DMS 273 treated with DMSO at 0.1 percent for 48 hours (cell line): ENCODE results near the gene PPM1D.
"Not testable (repeated sequence)": the region's sequence is repeated elsewhere in the genome, so short reads cannot be mapped to it uniquely, and the experiment has no call there.

Experiments used
- DNase-seq: peaks from one replicate; lab custom pipeline; 2025; lab: John Stamatoyannopoulos, UW

Gene PPM1D

DNA sequence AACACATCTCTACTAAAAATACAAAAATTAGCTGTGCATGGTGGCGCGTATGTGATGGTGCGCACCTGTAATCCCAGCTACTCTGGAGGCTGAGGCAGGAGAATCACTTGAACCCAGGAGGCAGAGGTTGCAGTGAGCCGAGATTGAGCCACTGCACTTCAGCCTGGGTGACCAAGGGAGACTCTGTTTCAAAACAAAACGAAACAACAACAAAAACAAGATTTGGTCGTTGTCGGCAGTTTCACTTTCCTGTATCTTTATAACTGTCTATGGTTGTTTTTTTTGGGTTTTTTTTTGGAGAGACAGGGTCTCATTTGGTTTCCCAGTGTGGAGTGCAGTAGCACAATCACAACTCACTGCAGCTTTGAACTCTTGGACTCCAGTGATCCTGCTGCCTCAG is 68.7 kb downstream of the PPM1D start:
- not testable (repeated sequence) for DNase-seq

DNA sequence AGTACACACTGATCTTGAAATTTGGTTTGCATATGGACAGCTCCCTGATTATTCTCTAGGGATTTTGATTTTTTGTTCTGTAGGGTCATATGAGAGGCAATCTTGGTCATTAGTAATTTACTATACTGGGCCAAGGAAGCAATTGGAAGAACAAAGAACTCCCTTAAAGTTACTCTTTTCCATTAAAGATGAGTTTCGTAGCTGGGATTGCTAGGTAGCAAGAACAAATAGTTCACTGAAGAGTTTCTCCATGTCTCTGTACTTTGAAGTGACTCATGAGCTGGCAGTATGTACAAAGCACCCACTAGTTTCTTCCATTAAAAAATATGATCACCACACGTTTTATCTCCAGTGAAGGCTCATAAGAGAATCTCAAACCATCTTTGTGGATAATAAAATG is 71.5 kb downstream of the PPM1D start:
- DNase-seq: no peak

DNA sequence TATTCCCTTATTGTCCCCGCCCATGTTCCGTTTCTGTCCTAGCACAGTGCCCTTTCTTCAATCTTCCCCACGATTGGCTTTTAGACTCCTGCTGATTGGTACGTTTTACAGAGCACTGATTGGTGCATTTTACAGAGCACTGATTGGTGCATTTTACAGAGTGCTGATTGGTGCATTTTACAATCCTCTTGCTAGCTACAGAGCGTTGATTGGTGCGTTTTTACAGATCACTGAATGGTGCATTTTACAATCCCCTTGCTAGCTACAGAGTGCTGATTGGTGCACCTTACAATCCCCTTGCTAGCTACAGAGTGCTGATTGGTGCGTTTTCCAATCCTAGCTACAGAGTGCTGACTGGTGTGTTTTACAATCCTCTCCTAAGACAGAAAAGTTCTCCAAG is 74.6 kb downstream of the PPM1D start:
- DNase-seq: not testable (repeated sequence)

DNA sequence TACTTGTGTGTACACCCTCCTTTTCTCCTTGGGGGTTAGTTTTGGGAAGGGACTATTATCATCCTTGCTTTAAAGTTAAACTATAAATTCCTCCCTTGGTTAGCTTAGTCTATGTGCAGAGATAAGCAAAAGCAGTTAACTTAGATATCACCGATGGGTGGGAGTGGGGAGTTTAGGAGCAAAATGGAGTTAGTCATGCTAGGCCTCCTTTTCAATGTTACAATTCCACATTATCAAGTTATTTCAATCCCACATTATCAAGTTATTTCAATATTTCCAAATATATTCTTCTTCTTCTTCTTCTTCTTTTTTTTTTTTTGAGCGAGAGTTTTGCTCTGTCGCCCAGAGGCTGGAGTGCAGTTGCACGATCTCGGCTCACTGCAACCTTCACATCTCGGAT is 76.0 kb downstream of the PPM1D start:
- DNase-seq: no peak

DNA sequence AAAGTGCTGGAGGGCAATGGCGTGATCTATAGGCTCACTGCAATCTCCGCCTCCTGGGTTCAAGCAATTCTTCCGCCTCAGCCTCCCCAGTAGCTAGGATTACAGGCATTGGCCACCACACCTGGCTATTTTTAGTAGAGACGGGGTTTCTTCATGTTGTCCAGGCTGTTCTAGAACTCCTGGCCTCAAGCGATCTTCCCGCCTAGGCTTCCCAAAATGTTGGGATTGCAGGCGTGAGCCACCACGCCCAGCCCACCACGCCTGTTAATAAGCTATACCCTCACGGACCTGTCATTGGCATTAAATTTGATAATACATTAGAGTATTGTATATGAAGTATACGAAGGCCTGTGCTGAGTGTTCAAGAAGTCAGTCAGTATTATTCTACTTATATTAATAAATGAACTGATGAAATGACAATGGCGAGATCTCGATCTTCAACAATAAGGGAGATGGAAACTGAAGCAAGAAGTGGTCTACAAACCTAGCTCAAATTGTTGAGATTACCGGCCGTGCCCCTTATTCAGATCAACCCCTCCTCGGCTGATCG is 76.8 kb downstream of the PPM1D start:
- DNase-seq: no peak

DNA sequence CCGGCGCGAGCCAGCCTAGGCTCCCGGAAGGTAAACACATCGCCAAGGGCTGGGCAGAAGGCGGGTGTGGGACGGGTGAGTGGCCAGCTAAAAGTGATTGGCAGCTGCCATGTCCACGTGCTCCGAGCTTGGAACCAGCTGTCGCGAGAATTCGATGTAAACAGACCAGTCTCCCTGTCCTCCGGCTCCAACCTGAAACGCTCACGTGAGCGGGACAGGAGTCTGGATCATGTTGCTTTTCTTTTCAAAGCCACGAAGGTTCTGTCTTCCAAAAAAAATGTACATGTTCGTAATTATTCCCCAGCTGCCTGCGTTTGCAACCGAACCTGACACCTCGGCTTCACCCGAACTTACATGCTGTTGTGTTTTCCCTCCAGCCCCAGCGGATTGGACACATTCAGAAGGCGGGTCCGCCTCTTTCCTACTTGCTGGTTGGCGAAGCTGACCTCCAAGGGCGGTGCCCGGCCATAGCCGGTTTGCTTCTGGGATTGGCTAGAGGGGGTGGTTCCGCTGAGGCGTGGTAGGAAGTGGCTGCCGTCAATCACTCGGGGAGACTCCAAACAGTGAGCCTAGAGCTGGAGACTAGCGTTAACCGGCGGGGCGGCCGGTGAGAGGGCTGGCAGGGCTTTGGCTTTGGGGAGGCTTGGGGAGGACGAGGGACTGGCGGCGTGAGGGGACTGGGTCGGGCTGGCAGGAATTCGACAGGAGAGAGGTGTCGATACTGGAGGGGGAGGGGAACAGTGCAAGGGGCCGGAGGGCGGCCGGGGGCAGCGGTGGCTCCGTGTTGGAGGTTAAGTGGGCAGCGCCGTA is 77.5 kb downstream of the PPM1D start, which contains the start of gene BCAS3:
Gene BCAS3, plus strand, starts transcription at position 544 of the 810 bp plus-strand sequence.
- DNase-seq: peak; percentile 97

DNA sequence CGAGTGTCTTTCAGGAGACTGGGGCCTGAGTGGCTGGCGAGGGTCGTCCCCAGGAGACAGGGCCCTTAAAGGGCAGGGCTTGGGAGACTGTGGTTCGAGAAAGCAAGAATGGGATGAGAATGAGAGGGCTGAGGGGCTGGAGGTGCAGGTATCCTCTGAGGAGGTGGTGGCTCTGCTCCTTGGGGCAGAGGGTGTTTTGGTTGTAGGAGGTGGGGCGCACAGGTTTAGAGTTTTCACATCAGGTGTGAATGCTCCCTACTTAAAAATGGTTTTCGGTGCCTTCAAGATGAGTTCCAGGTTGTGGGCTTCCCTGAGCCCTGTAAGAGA is 78.1 kb downstream of the PPM1D start:
- DNase-seq: no peak

DNA sequence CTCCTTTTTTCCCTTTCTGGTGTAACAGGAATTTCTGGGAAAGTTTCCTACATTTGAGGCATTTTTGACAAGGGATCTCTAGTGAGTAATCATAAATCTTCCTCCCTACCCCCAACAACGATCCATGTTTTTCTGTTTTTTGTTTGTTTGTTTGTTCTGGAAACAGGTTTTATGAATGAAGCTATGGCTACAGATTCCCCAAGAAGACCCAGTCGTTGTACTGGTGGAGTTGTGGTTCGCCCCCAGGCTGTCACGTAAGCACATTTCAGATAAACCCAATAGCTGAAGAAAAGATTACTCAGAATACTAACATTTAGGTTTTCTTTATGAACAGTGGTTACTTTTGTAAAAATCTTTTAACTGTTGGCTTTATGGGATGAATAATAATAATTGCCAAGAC is 79.3 kb downstream of the PPM1D start:
- no peak for DNase-seq

DNA sequence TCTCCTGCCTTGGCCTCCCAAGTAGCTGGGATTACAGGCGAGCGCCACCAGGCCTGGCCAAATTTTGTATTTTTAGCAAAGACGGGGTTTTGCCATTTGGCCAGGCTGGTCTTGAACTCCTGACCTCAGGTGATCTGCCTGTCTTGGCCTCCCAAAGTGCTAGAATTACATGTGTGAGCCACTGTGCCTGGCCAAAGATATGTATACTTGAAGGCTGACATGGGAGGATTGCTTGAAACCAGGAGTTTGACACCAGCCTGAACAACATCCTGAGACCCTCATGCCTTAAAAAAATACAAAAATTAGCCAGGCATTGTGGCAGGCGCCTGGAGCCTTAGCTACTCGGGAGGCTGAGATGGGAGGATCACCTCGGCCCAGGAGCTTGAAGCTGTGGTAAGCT is 80.8 kb downstream of the PPM1D start:
- DNase-seq: no peak

DNA sequence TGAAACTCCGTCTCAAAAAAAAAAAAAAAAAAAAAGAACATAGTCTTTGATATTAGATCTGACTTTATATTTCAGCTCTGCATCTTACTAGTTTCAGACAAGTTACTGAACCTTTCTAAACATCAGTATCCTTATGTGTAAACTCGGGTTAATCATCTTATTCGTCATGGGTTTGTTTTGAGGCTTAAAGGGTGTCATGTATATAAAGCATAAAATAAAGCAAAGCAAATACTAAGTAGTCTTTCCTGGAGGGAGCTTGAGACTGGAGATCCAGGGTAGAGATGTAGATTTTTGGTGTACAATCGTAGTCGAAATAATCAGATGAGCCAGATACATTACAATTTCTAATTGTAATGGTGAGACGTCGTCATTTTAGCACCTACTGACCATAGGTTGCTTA is 85.4 kb downstream of the PPM1D start:
- DNase-seq: no peak

DNA sequence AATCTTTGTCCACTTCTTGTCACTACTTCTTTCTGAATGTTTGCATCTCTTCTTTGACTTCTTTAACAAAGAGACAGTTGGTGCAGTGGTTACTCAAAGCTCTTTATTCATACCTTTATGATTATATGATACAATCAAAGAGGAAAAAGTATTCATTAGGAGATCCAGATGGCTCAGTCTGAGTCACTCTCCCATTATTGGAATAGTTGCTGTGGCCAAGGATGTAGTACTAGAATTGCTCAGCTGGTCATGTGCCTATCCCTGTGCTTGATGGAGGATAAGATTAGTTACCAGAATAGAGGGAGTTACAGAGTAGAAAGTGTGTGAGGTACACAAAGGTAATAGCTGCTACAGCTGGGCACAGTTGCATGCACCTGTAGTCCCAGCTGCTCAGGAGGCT is 96.0 kb downstream of the PPM1D start:
- no peak for DNase-seq

DNA sequence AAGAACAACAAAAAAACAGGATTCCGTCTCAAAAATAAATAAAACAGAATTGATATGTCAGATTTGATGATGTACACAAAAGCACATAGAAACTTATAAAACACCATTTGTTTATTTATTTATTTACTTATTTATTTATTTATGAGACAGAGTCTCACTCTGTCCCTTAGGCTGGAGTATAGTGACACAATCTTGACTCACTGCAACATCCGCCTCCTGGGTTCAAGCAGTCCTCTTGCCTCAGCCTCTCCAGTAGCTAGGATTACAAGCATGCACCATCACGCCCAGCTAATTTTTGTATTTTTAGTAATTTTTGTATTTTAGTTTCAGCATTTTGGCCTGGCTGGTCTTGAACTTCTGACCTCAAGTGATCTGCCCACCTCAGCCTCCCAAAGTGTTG is 99.1 kb downstream of the PPM1D start:
- DNase-seq: no peak

DNA sequence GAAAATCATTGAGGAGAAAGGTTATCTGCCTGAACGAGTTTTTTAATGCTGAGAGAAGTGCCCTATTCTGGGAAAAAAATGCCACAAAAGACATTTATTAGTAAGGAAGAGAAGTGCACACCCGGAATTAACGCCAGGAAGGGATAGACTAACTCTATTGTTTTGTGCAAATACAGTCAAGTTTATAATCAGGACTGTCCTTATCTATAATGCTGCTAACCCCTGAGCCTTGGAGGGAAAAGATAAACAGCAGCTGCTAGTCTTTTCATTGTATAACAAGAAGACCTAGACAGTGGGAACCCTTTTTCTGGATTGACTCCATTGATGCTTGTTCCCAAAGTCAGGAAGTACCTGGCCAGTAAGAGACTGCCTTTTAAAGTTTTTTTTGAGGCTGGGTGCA is 104.2 kb downstream of the PPM1D start:
- no peak for DNase-seq

DNA sequence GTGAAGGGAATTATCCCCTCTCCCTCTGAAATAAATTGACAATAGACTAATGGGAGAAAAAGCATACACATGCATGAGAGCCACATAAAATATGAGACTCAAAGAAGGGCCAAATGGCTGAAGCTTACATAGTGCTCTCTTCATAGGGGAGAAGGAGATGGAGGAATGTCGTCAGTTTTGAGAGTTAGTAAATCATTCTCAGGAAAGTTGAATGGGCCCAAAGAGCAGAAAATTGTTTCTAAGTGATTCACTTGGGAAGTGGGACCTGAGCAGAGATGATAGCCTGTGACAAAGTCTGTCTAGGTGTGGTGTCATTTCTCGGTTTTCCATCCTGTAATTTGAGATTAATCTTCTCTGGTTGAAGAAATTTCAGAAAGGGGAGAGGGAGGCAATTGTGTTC is 112.7 kb downstream of the PPM1D start:
- no peak for DNase-seq

DNA sequence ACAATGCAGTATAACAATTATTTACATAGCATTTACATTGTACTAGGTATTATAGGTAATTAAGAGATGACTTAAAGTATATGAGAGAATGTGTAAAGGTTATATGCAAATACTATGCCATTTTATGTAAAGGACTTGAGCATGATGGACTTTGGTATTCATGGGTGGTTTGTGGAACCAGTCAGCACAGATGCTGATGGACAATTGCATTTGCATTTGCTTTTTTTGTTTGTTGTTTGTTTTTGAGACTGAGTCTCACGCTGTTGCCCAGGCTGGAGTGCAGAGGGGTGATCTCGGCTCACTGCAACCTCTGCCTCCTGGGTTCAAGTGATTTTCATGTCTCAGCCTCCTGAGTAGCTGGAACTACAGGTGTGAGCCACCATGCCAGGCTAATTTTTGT is 113.6 kb downstream of the PPM1D start:
- DNase-seq: no peak
